HG03066 (cell line): ENCODE data around the gene TMEM144.
"Not testable (repeated sequence)": the region's sequence is repeated elsewhere in the genome, so short reads cannot be mapped to it uniquely, and the experiment has no call there.

ENCODE experiments used
- ATAC-seq: cut with Tn5 transposase; IDR thresholded peaks from one replicate; pipeline ENCODE4 v1.9.1; 2021; ENCODE audit warnings: low read depth; ENCODE audit not compliant: unreplicated experiment

The TMEM144 gene

DNA sequence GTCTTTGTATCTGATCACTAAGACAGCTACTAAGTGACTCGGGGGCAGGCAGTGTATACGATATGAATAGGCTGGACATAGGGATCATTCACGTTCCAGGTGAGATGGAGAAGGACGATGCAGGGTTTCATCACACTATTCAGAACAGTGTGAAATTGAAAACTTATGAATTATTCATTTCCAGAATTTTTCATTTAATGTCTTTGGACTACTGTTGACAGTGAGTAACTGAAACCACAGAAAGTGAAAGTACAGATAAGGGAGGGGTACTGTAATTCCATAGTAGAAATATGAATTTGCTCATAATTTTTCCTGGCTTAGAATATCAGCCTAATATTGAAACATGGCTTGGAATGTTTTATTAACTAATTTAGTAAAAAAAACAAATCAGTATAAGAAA lies 24.4 kb downstream of the TMEM144 start:
- no peak for ATAC-seq

DNA sequence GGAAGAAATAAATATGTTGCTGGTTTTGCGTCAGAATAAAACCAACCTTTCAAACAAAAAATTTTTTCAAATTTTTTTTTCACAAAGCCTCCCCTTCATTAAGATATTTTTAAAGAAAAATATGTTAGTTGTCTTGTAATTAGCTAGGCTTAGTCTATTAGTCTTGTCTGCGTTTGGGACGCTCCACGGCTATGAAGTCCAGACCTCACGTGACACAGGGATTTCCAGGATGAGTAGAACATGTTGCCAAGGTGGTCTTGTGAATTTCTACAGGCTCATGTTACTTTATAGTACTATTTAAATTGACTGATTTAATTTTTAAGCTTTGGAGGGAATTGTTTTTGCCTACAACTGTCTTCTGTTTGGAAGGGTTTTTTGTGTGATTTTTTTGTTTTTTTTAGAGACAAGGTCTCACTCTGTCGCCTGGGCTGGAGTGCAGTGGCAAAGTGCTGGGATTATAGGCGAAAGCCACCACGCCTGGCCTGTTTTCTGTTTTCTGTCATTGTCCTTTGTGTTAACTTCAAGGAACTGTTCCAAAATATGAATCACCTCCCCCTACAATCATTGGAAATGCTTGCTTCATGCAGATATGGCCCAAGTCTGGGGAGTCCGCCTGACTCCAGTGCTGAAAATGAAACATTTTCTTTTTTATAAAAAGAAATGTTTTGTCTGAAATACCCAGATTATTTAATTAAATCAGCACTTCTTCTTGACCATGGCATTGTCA lies 26.2 kb downstream of the TMEM144 start:
- no peak for ATAC-seq

DNA sequence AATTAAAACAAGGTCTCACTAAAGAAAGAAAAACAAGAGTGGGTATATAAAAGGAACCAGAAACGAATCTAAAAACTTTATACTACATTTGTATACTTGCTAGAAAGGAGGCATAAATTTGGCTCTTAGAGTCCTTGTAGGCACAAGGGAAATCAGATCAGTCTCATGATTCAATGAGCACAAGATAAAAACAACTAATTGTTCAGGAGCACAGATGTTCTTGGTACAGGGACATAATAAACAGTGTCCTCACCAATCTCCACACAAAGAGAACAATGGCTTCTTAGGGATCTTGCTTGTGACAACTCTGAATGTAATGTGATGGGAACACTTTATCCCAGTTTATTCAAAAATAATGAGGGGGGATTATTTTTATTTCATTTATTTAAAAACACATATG lies 28.3 kb downstream of the TMEM144 start:
- no peak for ATAC-seq

DNA sequence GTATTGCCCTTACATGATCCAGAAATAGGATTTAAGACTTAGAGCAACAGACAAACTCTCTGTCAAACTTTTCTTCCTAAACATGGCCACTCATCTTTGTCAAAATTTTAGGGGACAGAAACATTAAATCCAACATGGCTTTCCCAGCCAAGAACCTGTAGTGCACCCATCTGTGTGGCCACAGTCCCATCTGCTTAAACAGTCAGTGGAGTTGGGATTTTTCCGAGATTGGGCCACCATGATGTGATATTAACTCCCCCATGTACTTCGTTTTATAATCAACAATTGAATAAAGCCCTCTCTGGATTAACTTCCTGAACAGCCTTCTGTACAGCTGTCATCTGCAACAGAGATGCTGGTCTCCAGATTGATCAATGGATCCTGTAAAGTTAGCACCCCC lies 28.9 kb downstream of the TMEM144 start:
- ATAC-seq = no peak

DNA sequence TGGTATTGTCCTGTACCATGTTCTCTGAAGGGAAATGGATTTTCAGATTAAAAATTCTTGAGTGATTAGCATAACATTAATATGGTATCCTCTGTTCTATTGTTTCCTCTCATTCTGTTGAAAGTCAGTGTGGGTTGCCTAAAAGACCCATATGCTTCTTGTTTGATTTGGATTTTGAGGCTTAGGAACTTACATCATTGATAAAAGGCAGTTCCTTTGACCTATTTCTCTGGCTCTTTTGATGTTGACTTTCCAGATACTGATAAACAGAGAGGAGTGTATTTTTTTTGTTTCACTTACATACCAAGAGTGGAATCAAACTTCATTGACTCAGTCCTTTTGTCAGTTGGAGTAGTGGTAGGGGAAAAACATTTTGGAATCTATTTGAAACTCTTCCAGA lies 32.8 kb downstream of the TMEM144 start:
- no peak for ATAC-seq

DNA sequence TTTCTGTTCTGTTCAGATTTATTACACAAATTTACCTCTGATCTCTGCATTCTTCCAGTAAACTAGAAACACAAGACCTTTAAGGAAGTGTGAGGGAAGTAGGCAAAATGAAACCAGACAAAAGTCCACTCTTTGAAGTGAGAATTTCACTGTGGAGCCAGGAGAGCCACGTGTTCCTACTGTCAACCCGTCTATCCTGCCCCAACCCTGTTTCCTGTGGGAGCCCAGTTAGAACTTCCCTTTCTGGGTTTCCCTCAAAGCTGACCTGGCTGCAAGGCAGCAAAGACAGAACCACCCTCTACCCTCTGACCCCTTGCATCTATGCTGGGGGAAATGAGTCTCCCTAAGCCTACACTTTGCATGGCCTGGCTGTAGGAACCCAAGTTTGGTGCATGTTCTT lies 40.0 kb downstream of the TMEM144 start:
- ATAC-seq = no peak

DNA sequence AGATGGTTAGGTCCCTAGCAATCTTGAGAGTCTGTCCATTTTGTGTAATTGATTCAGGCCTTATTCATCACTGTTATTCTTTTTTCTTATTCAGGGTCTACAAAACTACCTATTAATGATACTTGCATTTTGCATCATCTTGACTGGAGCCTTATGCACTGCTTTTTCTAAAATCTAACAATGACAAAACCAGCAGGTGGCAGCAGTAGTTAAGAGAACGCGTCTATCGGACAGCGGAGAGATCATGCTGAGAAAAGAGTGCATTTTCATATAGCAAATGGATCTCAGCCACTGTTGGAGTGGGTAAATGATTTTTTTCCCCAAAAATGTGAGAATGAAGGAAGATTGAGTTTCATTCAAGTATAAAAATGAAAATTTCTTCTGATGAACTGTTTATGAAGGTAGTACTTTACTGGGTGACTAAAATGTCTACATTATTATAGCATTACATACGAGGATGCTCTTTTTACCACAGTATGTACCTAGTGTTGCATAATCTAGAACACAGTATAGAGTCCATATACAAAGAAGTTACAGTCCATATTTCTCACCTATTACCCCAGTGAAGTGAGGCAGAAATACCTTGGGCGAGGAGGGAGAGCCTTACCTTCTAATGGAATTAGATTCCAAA lies 43.2 kb downstream of the TMEM144 start:
- ATAC-seq = peak; percentile 61

DNA sequence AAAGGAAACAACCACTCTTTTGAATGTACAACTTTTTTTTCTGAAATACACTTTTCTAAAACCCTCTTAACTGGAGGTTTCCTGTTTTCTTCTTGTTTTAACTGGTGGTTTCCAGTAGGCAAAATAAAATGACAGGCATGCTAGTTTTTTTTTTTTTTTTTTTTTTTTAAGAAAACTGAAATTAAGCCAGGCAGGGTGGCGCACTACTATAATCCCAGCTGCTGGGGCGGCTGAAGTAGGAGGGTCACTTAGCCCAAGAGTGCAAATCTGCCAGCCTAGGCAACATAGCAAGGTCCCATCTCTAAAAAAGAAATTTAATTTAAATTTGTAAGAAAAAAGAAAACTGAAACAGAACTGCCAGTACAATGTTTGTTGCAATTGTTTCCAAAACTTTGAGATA lies 44.0 kb downstream of the TMEM144 start:
- no peak for ATAC-seq

DNA sequence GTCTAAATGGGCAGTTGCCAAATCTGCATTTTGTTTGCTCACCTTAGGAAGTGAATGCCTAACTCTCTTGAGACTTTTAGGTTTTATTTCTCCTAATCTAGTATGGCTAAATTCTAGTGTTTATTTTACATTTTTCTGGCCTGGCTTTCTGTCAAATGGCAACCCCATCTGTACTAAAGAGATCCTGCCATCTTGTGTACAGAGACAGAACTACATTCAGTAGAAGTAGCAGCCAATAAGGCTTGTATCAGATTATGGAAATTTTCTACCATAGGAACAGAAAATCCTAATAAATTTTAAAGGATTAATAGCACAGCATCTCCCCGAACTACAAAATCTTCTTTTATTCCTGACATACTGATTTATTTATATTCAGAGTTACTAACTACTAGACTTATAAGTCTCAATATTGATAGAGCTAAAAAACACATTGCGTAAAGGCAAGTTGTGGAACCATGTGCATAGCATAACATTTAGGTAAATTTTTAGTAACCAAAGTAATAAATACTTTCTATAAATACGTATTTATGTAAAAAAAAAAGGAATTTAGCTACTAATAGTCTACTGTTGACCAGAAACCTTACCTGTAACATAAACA lies 45.5 kb downstream of the TMEM144 start:
- peak; percentile 56 for ATAC-seq

DNA sequence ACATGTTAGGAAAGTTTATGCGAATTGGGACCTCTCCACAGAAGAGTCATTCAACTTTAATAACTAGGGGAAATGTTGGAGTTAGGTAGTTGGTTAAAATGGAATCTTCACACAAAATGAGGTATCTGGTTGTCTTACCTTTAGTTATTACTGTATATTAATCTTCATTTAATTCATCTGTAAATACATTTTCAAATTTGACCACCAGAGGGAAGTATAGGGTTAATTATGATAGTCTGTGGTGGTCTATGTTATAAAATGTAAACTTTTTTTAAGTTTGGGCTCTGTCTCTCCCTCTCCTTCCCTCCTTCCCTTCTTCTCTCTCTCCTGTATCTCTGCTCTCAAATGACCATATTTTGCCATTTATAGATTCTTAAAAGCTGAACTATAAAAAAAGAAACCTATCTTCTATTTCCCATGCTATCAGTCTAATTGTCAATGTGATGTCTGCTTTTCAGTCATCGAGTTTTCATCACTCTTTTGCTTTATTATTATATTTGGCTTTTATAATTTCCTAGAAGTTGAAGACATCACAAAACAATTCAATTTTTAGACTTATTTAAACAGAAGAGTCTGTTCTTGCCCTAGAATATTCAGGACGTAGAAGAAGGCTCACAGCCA lies 49.8 kb downstream of the TMEM144 start:
- no peak for ATAC-seq

DNA sequence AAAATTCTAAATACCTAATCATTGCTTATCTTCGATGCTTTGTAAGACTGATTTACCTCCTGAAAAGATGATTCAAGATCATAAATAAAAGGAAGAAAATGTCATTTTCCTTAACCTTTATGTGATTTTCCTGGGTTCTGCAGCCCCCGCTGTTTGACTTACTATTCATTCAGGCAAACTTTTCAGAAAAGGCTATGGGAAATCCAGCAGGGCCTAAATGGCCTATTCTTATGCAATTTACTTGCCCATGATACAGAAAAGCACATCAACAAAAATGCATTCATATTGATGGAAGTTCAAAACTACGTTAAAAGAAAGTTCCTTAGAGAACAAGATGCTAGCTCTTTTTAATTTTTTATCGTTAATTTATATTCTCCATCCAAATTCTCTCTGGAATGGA lies 51.2 kb downstream of the TMEM144 start:
- no peak for ATAC-seq

DNA sequence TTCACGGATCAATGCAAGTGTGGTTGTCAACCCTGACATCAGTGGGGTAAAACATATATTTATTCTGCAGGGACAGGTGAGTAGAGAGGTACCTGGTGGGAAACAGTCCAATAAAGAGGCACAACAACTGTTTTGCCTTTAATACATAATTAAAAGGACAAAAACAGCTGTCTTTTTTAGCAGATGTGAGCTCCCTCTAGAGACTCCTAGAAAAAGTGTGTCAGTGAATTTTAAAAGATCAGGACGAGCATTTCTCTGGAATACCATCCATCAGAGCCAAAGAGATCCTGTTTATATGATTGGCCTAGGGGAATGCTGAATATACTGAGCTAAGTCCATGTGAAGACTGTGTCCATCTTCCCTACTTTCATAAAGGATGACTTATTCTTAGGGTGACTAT lies 58.3 kb downstream of the TMEM144 start:
- no peak for ATAC-seq

DNA sequence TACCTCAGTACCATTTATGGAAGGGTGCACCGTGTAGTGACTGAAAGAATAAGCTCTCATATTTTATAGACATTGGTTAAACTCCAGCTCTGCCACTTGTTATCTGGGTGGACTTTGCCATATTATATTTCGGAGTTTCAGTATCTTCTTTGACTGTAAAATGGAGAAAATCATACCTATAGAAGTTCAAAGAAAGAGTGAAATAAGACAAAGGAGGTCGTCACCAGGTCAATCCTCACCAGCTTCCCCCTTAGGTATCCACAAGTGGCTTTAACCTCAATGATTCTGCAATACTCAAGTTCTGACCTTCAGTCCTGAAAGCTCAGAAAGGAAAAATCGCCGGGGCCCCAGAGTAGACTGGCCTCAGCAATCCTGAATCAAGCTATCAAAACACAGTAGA lies 64.3 kb downstream of the TMEM144 start:
- no peak for ATAC-seq

DNA sequence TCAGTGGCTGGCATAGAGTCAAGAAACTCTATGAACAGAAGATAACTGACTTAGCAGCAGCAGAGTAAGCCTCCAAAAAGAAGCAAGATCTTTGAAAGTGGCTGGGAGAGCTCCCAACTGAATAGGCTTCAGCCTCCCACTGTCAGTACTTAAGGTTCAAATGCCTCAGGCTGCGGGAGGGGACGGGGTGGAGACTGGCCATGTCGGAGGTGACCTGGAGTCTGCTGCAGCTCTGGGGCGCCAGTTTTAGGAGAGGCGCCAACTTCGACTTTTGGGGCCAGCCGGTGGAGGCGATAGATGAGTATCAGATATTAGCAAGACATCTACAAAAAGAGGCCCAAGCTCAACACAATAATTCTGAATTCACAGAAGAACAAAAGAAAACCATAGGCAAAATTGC lies 67.3 kb downstream of the TMEM144 start:
- no peak for ATAC-seq

DNA sequence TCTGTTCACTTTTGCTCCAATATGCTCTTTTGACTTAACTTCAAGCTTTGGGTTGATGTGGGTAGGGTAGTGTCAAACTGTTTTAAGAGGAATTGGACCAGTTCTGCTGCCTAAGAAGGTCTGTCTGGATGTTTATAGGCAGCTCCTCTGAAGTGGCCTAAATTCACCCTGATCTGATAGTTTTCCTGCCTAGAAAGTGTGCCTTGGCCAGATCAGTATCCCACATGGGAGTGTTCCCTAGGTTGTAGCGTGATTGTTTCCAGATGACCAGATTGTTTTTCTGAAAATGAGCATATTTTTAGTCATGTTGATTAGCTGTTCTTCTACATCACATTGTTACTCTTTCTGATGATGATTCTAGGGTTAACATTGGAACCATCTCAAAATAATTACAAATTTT lies 68.8 kb downstream of the TMEM144 start:
- not testable (repeated sequence) for ATAC-seq

DNA sequence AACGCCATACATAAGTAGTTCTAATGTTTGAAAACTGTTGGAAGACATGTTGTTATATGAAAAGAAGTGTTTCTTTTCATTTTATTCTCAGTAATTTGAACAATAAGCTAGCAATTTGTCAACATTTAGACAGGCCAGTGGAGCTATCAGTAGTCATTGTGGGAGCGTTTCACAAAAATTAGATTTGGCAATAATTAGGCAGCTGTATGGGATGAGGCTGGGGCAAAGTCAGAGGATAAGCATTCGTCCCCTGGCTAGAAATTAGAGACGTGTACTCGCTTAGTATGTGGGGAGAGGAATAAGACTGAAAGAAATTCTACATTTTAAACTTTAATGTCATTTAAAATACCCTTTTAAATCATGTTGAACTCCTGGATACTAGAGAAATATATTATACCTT lies 70.6 kb downstream of the TMEM144 start:
- no peak for ATAC-seq

DNA sequence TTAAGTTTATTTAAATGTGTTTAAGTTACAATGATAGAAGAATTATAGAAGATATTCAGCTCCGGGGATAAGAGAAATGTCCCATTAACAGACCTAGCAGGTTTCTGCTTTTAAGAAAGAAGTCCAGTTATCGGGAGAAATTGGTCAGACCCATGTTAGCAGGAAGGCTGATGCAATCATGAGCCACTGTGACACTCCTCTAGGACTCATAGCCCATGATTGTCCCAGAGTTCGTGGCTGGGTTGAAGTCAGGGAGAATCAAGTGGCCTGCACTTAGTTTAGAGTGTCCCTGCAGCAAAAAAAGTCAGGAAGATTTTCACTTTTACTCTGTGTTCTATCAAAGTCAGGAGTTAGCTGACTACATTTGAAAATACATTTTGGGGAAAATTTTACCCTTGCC lies 72.0 kb downstream of the TMEM144 start:
- ATAC-seq = no peak

DNA sequence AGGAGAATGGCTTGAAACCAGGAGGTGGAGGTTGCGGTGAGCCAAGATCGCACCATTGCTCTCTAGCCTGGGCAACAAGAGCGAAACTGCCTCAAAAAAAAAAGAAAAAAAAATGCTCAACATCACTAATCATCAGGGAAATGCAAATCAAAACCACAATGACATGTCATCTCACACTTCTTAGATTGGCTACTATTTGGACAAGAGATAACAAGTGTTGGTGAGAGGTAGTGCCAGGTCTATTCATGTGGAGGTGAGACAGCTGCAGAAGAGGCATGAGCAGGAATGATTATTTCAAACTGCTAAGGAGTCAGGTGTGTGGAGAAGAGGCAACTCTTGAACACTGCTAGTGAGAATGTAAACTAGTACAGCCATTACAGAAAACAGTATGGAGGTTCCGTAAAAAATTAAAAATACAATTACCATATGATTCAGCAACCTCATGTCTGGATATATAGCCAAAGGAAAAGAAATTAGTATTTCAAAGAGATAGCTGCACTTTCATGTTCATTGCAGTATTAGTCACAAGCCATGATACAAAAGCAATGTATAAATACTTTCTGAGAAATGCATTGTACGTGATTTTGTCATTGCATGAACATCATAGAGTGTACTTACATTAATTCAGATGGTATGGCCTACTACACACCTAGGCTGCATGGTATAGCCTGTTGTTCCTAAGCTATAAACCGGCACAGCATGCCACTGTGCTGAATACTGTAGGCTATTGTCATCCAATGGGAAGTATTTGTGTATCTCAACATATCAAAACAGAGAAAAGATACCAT lies 75.3 kb downstream of the TMEM144 start:
- no peak for ATAC-seq

DNA sequence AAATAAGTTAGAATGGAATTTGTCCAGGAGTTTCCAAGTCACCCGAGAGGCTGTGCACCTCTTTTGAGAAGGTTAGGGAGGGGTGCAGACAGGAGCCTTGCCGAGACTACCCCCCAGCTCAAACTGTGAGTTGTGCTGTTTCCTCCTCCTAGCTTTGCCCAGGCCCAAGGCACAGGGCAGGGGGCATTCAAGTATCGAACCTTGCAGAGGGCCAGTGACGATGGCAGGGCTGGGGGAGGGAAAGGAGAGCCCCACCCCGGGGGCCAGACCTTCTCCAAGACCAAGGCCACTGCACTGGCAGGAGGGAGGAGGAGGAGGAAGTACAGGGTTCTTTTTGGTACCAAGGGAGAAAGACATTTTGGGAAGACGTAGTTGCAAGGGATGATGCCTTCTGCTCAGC lies 80.6 kb downstream of the TMEM144 start:
- no peak for ATAC-seq

DNA sequence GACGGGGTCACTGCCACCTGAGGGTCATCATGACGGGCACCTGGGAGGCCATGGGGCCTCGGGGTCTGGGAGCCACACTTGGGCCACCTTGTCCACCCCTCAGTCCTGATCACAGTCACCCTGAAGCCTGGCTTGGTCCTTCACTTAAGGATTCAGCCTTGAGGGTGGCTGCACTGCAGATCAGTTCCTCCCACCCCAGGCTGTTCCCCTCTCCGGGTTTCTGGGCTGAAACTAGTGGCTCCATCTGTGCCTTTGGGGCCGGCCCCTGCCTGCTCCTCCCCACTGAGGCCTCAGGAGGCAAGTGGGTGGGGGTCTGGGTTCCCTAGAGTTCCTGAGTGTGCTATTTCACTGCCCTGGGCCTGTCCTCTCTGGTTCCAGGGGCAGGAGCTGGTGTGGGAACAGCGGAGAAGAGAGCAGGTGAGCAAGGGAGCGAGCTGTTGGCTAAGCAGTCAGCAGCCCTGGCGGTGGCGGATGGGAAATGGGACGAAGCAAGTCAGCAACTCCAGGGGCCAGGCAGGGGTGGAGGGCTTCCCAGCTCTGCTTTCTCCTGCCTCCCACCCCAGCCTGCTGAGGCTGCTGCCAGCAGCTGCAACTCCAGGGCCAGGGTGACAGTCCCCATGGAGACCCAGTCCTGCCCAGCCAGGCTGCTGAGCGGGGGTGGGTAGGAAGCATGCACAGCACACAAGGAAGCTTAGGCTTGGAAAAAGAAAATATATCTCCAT lies 81.2 kb downstream of the TMEM144 start:
- no peak for ATAC-seq
